GM19193 (cell line): ENCODE results near the gene MBD5.

Experiments
- POLR2A ChIP-seq: IDR thresholded peaks from 4 replicates; pipeline ENCODE4 v1.6.1; 2011; ENCODE audit not compliant: insufficient read depth, insufficient read length; ENCODE audit errors: extremely low read depth

MBD5 gene

DNA sequence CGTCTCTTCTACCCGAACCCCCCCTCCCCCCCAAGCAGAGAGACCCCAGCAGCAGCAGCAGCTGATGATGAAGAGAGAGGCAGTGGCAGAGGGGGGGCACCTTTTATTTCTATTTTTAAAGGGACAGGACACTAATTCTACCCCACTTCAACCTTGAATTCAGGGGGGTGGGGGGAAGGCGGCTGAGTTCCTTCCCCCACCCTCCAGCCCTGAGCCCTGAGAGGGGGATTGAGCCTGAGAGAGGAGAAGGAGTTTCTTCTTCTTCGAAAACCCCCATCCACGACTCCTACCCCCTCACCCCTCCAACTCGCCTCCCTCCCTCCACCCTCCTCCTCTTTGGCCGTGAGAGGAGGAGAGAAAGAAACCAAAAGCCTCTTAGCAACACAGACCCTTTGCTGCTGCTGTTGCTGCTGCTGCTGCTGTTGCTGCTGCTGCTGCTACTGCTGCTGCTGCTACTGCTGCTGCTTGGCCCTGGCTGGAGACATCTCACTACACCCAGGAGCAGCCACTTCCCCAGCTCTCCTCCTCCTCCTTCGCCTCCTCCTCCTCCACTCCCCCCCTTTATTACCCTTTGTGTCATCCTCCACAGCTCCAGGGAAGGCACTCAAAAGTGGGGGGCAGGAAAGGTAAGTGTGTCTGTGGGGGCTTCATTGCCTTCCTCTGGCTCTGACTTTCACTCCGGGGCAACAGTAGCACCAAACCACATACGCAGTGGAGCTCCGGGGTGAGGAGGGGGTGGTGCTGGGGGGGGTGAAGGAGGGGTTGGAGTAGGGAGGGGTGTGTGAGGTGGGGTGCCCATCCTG, at the start of gene MBD5:
TSS of gene MBD5 (plus strand) at position 33 of the 803 bp plus-strand sequence.
- peak; percentile 59 for TF ChIP-seq POLR2A

DNA sequence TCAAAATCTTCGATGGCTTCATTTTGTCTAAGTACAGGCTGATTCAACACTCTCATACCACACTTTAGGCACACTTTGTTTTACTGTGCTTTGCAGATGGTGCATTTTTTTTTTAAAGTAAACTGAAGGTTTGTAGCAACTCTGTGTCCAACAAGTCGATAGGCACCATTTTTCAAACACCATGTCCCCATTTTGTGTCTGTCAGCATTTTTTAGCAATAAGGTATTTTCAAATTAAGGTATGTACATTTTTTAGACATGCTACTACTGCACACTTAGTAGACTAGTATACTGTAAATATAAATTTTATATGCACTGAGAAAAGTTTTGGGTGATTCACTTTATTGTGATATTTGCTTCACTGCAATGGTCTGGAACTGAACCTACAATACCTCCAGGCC, 44.8 kb upstream of the MBD5 start:
- TF ChIP-seq POLR2A: no peak

DNA sequence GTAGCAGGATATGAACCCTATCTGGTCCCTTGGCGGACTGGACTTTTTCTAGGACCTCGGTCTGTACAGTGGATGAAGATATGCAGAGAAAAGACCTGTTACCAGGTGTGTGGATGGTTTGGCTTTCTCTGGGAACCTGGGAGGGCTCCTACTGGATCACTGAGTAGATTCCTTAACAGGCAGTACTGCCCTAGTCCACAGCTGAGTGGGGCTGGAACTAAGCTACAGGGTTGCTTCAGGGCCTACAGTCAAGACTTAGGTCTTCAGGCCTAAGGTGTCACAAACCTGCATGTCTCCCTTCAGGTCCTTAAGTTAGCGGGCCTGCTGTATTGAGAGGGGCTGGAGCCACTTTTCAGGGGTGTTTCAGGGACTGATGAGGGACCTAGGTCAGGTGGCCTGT, 43.2 kb upstream of the MBD5 start:
- no peak for TF ChIP-seq POLR2A

DNA sequence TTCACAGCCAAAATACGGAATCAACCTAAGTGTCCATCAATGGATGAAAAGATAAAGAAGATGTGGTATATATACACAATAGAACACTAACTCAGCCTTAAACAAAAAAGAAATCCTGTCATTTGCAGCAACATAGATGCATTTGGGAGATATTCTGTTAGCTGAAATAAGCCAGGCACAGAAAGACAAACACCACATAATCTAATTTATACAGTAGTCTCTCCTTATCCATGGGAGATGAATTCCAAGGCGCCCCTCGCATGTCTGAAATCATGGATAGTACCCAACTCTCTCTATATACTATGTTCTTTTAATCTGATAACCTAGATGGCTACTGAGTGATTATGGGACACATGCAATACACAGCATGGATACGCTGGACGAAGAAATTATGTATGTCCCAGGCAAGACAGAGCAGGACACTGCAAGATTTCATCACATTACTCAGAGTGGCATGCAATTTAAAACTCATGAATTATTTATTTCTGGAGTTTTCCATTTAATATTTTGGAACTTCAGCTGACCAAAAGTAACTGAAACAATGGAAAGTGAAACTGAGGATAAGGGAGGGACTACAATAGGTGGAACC, 39.9 kb upstream of the MBD5 start:
- TF ChIP-seq POLR2A: no peak

DNA sequence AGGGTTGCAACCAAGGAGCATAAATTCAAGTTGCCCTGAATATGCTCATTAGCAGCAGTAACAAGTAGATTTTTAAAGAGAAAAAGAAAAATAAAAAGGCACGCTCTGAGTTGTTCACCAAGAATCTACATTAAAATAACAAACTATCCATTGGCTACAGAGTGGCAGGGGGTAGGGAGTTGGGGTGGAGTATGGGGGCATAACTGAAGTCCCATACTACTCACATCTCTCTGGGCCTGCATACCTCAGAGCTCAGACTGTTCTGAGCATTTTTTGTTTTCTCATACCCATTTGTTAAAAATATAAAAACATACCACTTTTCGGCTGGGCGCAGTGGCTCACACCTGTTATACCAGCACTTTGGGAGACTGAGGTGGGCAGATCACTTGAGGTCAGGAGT, 31.8 kb upstream of the MBD5 start:
- TF ChIP-seq POLR2A: no peak

DNA sequence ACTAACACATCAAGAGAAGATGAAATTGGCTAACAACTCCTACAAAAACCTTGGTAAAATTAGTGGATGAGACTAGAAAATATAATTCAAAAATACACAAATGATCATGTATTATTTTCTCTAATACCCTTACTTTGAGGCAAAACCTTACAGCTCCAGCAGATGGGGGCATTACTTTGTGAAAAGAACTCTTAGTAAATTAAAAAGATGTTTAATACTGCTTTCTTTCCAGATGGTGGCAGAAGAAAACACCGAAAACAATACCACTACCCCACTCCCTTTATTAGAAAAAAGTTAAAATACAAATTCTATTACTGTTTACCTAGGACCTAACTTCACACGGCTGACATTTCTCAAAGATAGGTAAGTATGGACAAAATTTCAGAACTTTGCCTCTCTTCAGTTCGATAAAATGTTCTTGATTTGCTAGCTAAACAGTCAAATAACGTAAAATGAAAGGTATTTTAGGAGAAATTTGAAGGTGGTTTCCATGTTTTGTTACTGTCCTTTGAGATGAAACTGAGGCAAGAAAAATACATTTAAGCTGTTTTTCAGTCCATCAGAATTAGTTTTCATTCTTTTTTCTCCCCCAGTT, 31.0 kb upstream of the MBD5 start:
- TF ChIP-seq POLR2A: no peak

DNA sequence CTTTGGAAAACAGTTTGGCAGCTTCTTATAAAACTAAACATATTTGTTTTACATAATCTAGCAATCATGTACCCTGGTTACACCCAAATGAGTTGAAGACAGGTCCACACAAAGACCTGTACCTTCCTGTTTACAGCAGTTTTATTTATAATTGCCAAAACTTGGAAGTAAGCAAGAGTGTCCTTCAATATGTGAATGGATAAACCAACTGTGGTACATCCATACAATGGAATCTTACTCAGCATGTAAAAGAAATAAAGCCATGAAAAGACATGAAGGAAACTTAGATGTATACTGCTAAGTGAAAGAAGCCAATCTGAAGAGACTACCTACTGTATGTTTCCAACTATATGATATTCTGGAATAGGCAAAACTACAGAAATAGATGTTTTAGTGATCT, 24.1 kb upstream of the MBD5 start:
- TF ChIP-seq POLR2A: no peak

DNA sequence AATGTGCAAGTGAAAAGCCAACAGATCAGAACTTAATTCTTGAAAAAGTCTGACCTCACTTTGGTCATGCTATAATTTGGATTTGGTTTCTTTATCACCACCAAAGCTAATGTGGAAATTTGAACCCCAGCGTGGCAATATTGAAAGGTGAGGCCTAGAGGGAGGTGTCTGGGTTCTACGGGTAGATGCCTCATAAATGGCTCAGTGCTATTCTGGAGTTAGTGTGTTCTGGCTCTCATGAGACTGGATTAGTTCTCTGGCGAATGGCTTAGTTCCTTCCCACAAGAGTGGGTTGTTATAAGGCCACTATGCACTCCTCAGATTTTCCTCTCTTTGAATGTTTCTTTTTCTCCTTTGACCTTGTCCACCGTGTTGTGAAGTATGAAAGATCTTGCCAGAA, 22.7 kb upstream of the MBD5 start:
- TF ChIP-seq POLR2A: no peak

DNA sequence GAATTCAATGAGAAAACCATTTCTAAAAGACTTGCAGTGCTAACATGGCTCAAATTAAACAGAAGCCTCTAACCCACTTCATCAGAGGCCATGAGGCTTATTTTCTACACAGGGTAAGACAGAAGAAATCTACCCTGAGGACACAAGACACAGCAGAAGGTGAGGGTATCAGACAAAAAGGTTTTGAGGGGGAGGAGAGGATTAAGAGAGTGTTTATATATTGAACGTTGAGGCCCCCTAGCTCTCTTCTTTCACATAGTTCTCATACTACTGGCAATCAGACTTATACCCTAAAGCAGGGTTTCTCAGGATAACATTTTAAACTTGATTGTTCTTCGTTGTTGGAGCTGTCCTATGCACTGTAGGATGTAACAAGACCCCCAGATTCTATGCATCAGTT, 21.8 kb upstream of the MBD5 start:
- no peak for TF ChIP-seq POLR2A

DNA sequence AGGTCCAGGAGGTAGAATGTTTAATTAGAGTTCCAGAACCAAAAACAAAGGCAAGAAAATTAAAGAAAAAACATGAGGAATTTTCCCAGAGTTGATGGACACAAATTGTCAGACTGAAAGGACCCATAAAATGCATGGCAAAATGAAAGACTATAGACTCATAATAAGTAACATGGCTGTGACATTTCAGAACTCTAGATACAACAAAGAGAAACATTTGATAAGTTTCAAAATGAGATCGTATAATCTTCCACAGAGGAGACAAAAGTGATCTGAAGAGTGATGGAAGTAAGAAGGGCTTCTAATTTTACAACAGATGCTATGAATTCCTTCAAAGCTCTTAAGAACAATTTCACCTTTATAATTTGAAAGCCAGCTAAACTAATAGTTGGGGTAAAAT, 20.8 kb upstream of the MBD5 start:
- TF ChIP-seq POLR2A: no peak

DNA sequence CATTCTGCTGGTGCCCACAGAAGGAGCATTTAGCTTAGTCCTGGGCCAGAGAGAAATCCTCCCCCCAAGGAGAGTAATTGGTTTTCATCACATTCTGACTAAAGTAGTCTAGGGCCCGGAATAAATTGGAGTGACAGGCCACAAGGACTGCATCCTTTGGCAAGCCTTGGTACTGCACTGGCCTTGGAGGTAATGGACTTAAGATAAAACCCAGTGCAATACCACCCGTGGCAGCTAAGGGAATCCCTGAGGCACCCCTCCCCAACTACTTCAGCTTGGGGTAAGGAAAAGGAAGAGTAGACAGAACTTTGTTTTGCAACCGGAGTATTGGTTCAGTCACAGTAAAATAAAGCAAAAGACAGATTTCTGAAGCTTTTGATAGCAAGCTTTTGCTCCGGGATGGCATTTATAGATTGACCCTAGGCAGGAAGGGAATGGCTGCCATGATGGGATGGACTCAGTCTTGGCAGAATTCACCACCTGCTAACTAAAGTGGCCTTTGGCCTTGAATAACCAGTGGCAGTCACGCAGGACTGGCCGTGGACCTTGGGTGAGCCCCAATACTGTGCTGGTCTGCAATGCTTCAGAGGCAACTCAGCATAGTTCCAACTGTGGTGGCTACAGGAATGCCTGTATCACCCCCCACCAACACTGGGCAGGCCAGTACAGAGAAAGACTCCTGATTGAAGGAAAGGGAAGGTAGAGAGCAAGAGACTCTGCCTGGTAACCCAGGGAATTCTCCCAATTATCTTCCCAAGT, 14.5 kb upstream of the MBD5 start:
- no peak for TF ChIP-seq POLR2A

DNA sequence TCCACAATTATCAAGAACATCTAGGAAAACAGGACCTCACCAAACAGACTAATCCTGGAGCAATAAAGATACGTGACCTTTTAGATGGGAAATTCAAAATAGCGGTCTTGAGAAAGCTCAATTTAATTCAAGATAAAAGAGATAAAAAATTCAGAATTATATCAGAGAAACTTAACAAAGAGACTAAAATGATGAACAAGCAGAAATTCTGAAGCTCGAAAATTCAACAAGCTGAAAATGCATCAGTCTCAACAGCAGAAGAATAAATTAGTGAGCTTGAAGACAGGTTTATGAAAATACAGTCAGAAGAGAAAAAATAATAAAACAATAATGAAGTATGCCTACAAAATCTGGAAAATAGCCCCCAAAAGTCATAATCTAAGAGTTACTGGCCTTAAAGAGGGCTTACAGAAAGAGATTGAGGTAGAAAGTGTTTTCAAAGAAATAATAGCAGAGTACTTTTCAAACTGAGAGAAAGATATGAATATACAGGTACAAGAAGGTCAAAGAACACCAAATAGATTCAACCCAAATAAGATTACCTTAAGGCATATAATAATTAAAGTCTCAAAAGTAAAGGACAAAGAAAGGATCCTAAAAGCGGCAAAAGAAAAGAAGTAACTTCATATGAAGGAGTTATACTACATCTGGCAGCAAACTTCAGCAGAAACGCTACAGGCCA, 13.5 kb upstream of the MBD5 start:
- TF ChIP-seq POLR2A: no peak

DNA sequence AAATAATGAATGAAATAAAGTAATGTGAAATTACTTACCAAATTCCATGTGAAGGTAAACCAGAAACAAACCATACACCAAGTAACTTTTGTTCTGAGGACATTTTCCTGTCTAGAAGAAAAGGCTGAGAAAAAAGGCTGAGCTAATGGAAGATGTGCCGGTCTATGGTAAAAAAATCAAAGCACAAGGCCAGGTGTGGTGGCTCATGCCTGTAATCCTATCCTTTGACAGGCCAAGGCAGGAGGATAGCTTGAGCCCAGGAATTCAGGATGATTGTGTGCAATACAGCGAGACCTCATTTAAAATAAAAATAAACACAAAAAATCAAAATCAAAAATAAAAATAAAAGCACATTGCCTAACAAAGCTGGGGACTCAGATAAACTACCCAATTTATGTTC, 7.0 kb upstream of the MBD5 start:
- no peak for TF ChIP-seq POLR2A

DNA sequence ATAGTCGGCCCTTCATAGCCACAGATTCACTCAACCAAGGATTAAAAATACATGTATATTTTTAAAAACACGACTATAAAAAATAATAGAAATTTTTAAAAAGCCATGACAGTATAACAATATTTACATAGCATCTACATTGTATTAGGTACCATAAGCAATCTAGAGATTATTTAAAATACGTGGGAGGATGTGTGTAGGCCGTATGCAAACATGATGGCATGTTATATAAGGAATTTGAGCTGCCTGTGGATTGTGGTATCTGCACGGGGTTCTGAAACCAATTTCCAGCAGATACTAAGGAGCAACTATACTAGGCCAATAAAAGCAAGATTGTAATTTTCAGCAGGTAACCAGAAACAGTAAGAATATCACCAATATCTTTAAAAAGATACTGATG, 6.3 kb upstream of the MBD5 start:
- TF ChIP-seq POLR2A: no peak

DNA sequence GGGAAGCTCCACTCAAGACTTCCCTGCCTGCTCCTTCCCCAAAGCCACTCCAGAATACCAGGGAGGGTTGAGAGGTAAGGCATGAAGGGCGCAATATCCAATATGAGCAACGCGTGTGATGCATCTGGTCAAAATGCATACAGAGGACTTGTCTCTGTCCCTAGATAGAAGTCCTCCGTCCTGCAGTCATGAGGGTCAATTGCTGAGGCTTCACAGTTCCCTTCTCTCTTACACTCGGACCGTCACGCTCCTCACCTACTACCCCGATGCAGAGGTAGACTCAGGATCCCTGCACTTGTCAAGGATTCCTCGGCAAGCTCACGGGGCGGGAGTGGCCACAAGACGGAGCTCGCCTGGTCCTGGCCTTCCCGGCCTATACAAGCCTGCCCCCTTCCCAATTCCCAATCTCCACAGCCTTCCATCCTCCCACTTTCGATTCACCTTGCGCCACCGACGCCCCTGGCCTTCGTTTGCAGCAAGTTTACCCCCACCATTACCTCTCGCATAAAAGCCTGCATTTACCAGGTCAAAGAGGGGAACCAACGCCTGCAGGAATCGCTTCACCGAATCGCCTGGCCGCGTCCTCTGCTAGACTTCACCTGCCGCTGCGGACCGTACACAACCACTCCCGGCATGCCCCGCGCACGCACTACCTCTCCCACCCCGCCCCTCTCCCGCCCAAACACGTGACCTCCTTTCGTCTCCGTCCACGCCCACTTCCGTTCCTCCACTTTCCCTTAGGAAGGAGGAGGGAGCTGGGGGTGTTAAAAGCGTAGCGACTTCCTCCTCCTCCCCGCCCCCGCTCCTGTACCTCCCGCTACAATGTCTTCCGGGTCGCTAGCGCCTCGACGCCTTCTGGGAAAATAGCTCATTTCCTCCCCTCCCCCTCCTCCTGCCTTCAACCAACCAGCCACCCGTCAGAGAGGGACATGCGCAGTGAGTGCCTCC, 506 bp upstream of the MBD5 start, which contains the start of gene ORC4:
TSS of gene ORC4 (minus strand) at position 627 of the 948 bp plus-strand sequence. CDS start 44,779 bp downstream, outside the sequence.
- peak; percentile 83 for TF ChIP-seq POLR2A

DNA sequence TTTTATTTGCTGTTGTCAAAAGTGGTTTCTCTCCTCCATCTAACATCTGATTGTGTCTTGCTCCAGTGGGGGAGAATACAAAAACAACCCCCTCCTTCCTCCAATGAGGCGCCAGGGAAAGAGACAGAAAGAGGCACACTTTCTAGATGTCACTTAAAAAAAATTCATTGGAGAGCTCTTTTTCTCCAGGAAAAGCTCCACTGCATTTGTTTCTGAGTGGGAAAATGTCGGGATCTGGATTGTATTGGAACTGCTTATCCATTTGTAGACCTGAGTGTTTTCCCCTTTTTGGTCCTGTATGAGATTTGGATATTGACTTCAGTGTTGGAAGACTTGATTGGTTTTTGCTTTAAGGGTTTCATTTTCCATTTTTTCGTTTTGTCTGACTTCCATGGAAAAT, 995 bp downstream of the MBD5 start:
- no peak for TF ChIP-seq POLR2A
